Measurements from ENCODE around the gene GPR17. TPM values are rescaled to one million over a fixed set of nuclear protein-coding genes. Genes with fewer than 3 reads are reported as not detected.

Gene GPR17
- total and polyA plus RNA-seq, 2 experiments from 2014 or later = not detected

DNA sequence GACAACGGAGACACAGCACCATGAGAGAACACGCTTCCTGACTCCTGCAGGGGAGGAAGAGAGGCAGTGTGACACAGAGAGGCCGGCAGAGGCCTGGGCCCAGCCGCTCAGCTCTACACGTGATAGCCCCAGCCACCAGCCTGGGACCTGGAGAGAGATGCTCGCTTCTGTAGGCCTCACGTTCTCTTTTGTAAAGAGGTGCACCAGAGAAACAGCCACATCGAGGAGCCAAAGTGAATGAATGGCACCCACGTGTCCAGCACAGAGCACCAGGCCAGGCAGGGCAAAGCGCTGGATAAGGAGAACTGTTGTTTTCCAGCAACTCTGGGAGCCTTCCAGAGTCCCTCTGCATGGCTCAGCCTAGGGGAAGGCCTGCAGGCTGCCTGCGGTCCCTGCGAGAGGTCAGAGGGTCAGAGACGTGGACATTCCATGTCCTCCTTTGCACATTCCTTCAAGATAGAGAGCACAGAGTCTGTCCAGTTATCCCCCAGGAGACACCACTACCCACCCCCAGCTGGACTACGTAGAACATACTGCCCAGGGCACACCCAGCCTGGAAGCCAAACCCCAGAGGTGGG, 15.2 kb downstream of the GPR17 start (continued):
- TF ChIP-seq, protein P1, sequence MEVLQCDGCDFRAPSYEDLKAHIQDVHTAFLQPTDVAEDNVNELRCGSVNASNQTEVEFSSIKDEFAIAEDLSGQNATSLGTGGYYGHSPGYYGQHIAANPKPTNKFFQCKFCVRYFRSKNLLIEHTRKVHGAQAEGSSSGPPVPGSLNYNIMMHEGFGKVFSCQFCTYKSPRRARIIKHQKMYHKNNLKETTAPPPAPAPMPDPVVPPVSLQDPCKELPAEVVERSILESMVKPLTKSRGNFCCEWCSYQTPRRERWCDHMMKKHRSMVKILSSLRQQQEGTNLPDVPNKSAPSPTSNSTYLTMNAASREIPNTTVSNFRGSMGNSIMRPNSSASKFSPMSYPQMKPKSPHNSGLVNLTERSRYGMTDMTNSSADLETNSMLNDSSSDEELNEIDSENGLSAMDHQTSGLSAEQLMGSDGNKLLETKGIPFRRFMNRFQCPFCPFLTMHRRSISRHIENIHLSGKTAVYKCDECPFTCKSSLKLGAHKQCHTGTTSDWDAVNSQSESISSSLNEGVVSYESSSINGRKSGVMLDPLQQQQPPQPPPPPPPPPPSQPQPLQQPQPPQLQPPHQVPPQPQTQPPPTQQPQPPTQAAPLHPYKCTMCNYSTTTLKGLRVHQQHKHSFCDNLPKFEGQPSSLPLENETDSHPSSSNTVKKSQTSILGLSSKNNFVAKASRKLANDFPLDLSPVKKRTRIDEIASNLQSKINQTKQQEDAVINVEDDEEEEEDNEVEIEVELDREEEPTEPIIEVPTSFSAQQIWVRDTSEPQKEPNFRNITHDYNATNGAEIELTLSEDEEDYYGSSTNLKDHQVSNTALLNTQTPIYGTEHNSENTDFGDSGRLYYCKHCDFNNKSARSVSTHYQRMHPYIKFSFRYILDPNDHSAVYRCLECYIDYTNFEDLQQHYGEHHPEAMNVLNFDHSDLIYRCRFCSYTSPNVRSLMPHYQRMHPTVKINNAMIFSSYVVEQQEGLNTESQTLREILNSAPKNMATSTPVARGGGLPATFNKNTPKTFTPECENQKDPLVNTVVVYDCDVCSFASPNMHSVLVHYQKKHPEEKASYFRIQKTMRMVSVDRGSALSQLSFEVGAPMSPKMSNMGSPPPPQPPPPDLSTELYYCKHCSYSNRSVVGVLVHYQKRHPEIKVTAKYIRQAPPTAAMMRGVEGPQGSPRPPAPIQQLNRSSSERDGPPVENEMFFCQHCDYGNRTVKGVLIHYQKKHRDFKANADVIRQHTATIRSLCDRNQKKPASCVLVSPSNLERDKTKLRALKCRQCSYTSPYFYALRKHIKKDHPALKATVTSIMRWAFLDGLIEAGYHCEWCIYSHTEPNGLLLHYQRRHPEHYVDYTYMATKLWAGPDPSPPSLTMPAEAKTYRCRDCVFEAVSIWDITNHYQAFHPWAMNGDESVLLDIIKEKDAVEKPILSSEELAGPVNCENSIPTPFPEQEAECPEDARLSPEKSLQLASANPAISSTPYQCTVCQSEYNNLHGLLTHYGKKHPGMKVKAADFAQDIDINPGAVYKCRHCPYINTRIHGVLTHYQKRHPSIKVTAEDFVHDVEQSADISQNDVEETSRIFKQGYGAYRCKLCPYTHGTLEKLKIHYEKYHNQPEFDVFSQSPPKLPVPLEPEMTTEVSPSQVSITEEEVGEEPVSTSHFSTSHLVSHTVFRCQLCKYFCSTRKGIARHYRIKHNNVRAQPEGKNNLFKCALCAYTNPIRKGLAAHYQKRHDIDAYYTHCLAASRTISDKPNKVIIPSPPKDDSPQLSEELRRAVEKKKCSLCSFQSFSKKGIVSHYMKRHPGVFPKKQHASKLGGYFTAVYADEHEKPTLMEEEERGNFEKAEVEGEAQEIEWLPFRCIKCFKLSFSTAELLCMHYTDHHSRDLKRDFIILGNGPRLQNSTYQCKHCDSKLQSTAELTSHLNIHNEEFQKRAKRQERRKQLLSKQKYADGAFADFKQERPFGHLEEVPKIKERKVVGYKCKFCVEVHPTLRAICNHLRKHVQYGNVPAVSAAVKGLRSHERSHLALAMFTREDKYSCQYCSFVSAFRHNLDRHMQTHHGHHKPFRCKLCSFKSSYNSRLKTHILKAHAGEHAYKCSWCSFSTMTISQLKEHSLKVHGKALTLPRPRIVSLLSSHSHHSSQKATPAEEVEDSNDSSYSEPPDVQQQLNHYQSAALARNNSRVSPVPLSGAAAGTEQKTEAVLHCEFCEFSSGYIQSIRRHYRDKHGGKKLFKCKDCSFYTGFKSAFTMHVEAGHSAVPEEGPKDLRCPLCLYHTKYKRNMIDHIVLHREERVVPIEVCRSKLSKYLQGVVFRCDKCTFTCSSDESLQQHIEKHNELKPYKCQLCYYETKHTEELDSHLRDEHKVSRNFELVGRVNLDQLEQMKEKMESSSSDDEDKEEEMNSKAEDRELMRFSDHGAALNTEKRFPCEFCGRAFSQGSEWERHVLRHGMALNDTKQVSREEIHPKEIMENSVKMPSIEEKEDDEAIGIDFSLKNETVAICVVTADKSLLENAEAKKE (CRISPR knock-in tag; IDR thresholded peaks at IDR 0.05) = no peak
- TF ChIP-seq NANOG (IDR thresholded peaks at IDR 0.05; ENCODE audit: borderline replicate concordance) (no peak), POLR2AphosphoS5 (IDR thresholded peaks at IDR 0.05; ENCODE audit: low read depth) (no peak), EZH2phosphoT487 (IDR thresholded peaks at IDR 0.05; ENCODE audit: unreplicated experiment) (no peak), ZNF114 (CRISPR knock-in tag; IDR thresholded peaks at IDR 0.05) (no peak), ZNF331 (CRISPR knock-in tag; IDR thresholded peaks at IDR 0.05; ENCODE audit: low read depth) (no peak), EZH2 (IDR thresholded peaks at IDR 0.05; ENCODE audit: low read depth, unreplicated experiment) (no peak), CREB1 (CRISPR knock-in tag; IDR thresholded peaks at IDR 0.05; ENCODE audit: low read depth) (no peak)
- TF ChIP-seq, protein P2, sequence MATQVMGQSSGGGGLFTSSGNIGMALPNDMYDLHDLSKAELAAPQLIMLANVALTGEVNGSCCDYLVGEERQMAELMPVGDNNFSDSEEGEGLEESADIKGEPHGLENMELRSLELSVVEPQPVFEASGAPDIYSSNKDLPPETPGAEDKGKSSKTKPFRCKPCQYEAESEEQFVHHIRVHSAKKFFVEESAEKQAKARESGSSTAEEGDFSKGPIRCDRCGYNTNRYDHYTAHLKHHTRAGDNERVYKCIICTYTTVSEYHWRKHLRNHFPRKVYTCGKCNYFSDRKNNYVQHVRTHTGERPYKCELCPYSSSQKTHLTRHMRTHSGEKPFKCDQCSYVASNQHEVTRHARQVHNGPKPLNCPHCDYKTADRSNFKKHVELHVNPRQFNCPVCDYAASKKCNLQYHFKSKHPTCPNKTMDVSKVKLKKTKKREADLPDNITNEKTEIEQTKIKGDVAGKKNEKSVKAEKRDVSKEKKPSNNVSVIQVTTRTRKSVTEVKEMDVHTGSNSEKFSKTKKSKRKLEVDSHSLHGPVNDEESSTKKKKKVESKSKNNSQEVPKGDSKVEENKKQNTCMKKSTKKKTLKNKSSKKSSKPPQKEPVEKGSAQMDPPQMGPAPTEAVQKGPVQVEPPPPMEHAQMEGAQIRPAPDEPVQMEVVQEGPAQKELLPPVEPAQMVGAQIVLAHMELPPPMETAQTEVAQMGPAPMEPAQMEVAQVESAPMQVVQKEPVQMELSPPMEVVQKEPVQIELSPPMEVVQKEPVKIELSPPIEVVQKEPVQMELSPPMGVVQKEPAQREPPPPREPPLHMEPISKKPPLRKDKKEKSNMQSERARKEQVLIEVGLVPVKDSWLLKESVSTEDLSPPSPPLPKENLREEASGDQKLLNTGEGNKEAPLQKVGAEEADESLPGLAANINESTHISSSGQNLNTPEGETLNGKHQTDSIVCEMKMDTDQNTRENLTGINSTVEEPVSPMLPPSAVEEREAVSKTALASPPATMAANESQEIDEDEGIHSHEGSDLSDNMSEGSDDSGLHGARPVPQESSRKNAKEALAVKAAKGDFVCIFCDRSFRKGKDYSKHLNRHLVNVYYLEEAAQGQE (IDR thresholded peaks at IDR 0.05; ENCODE audit: unreplicated experiment) = no peak
- TF ChIP-seq, protein P3, sequence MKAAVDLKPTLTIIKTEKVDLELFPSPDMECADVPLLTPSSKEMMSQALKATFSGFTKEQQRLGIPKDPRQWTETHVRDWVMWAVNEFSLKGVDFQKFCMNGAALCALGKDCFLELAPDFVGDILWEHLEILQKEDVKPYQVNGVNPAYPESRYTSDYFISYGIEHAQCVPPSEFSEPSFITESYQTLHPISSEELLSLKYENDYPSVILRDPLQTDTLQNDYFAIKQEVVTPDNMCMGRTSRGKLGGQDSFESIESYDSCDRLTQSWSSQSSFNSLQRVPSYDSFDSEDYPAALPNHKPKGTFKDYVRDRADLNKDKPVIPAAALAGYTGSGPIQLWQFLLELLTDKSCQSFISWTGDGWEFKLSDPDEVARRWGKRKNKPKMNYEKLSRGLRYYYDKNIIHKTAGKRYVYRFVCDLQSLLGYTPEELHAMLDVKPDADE (IDR thresholded peaks at IDR 0.05) = no peak

Measured in GM23338 (cell line).